GM23338 (cell line): ENCODE data around the gene ABHD14A.

Experiments
- CREB1 ChIP-seq: fragments of 250-450 bp; sonication (Bioruptor Pico); IDR thresholded peaks from 2 replicates; pipeline ENCODE4 v1.5.0; 2020; ENCODE audit warnings: low read depth, mild to moderate bottlenecking, moderate library complexity
- EZH2 ChIP-seq: fragments of 200-600 bp; sonication (generic); IDR thresholded peaks from one replicate; pipeline ENCODE4 v1.8.0; 2017; ENCODE audit warnings: antibody characterized with exemption, mild to moderate bottlenecking, low read depth; ENCODE audit not compliant: unreplicated experiment
- EZH2phosphoT487 ChIP-seq: fragments of 200-600 bp; sonication (generic); IDR thresholded peaks from one replicate; pipeline ENCODE4 v1.8.1; 2018; ENCODE audit warnings: antibody characterized with exemption; ENCODE audit not compliant: unreplicated experiment
- POLR2AphosphoS5 ChIP-seq: IDR thresholded peaks from 2 replicates; pipeline ENCODE4 v1.6.1; 2016; ENCODE audit warnings: antibody characterized with exemption, low read depth
- ZNF331 ChIP-seq: fragments of 250-450 bp; sonication (Bioruptor Pico); IDR thresholded peaks from 2 replicates; pipeline ENCODE4 v1.5.0; 2020; ENCODE audit warnings: low read depth, mild to moderate bottlenecking, moderate library complexity
- TF ChIP-seq, protein P1 (sequence below): IDR thresholded peaks from one replicate; pipeline ENCODE4 v1.6.1; 2018; ENCODE audit warnings: antibody characterized with exemption; ENCODE audit not compliant: unreplicated experiment
- TF ChIP-seq, protein P2 (sequence below), 2 experiments: fragments of 200-600 bp in 1 of 2; sonication (generic) in 1 of 2; conservative IDR thresholded peaks; 2 replicates each; pipeline versions ENCODE4 v1.5.1 to v1.6.1; 2016 to 2017; ENCODE audit warnings: antibody characterized with exemption in 2 of 2, low read depth in 2 of 2, mild to moderate bottlenecking in 2 of 2, moderate library complexity in 1 of 2

DNA sequence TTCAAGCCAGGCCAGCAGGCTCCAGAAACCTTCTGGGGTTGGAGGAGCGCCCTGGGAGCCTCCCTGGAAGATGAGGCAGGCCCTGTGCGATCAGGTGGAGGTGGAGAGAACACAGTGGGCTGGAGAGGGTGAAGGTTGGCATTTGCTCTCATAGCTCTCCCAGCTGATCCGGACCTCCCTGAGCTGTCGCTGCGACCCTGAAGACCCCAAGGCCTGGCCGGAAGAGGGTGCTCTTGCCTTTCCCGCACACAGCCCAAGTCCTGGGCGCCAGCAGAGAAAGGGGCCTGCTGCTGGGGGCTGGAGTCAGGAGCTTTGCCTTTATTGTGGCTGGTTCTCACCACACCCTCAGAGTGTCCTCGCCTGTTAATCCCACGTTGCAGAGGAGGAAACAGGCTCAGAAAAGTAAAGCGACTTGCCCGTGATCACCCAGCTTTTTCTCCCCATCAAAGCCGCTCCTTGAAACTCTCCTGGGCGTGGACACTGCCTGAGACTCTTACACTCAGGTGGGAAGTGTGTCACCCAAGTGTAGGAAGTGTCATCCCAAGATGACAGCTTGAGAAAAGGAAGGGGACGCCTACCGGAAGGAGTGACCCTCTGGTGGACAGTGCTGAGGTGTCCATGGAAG, 29.4 kb downstream of the ABHD14A start:
- TF ChIP-seq, protein P1, sequence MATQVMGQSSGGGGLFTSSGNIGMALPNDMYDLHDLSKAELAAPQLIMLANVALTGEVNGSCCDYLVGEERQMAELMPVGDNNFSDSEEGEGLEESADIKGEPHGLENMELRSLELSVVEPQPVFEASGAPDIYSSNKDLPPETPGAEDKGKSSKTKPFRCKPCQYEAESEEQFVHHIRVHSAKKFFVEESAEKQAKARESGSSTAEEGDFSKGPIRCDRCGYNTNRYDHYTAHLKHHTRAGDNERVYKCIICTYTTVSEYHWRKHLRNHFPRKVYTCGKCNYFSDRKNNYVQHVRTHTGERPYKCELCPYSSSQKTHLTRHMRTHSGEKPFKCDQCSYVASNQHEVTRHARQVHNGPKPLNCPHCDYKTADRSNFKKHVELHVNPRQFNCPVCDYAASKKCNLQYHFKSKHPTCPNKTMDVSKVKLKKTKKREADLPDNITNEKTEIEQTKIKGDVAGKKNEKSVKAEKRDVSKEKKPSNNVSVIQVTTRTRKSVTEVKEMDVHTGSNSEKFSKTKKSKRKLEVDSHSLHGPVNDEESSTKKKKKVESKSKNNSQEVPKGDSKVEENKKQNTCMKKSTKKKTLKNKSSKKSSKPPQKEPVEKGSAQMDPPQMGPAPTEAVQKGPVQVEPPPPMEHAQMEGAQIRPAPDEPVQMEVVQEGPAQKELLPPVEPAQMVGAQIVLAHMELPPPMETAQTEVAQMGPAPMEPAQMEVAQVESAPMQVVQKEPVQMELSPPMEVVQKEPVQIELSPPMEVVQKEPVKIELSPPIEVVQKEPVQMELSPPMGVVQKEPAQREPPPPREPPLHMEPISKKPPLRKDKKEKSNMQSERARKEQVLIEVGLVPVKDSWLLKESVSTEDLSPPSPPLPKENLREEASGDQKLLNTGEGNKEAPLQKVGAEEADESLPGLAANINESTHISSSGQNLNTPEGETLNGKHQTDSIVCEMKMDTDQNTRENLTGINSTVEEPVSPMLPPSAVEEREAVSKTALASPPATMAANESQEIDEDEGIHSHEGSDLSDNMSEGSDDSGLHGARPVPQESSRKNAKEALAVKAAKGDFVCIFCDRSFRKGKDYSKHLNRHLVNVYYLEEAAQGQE, result no peak
- no peak for TF ChIP-seq CREB1 (CRISPR knock-in tag)
- TF ChIP-seq, protein P2, sequence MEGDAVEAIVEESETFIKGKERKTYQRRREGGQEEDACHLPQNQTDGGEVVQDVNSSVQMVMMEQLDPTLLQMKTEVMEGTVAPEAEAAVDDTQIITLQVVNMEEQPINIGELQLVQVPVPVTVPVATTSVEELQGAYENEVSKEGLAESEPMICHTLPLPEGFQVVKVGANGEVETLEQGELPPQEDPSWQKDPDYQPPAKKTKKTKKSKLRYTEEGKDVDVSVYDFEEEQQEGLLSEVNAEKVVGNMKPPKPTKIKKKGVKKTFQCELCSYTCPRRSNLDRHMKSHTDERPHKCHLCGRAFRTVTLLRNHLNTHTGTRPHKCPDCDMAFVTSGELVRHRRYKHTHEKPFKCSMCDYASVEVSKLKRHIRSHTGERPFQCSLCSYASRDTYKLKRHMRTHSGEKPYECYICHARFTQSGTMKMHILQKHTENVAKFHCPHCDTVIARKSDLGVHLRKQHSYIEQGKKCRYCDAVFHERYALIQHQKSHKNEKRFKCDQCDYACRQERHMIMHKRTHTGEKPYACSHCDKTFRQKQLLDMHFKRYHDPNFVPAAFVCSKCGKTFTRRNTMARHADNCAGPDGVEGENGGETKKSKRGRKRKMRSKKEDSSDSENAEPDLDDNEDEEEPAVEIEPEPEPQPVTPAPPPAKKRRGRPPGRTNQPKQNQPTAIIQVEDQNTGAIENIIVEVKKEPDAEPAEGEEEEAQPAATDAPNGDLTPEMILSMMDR (conservative IDR thresholded peaks at IDR 0.05; ENCODE audit: low read depth in 2 of 2), result peak; percentile 64 to 95
- no peak for TF ChIP-seq EZH2phosphoT487
- no peak for TF ChIP-seq POLR2AphosphoS5
- TF ChIP-seq ZNF331 (CRISPR knock-in tag), result no peak
- TF ChIP-seq EZH2, result no peak
